H9 (cell line): Measurements from ENCODE around the gene TTC39B. TPM values are rescaled to one million over a fixed set of nuclear protein-coding genes. Genes with fewer than 3 reads are reported as not detected.

Experiments used
- DNase-seq: peaks from one replicate; pipeline ENCODE4 v3.0.0-alpha.2; 2017
- H2AFZ ChIP-seq: one replicate; pipeline ENCODE4 v1.6.1; 2013; ENCODE audit warnings: mild to moderate bottlenecking, low read length, control low read depth, moderate library complexity
- H2AK5ac ChIP-seq: 2 replicates; pipeline ENCODE4 v1.6.1; 2013; ENCODE audit warnings: low read length, control low read depth, mixed read lengths; ENCODE audit not compliant: insufficient read length
- H2BK120ac ChIP-seq: one replicate; pipeline ENCODE4 v1.6.1; 2013; ENCODE audit warnings: low read depth, mild to moderate bottlenecking, low read length, control low read depth, inconsistent platforms; ENCODE audit not compliant: poor library complexity, severe bottlenecking
- H2BK12ac ChIP-seq: 2 replicates; pipeline ENCODE4 v1.6.1; 2013; ENCODE audit warnings: low read length, control low read depth, mixed read lengths, low read depth; ENCODE audit not compliant: insufficient read length
- H2BK15ac ChIP-seq: 2 replicates; pipeline ENCODE4 v1.6.1; 2013; ENCODE audit warnings: low read depth, low read length, control low read depth
- H2BK20ac ChIP-seq: one replicate; pipeline ENCODE4 v1.6.1; 2013; ENCODE audit warnings: low read depth, mild to moderate bottlenecking, low read length, control low read depth, inconsistent platforms; ENCODE audit not compliant: poor library complexity, severe bottlenecking
- H2BK5ac ChIP-seq: 2 replicates; pipeline ENCODE4 v1.6.1; 2013; ENCODE audit warnings: low read length, control low read depth, mixed read lengths; ENCODE audit not compliant: insufficient read length
- H3K14ac ChIP-seq: 2 replicates; pipeline ENCODE4 v1.6.1; 2013; ENCODE audit warnings: low read length, control low read depth; ENCODE audit not compliant: insufficient read depth
- H3K18ac ChIP-seq: 2 replicates; pipeline ENCODE4 v1.6.1; 2013; ENCODE audit warnings: low read depth, mild to moderate bottlenecking, mixed read lengths, low read length, control low read depth; ENCODE audit not compliant: insufficient read length
- H3K23ac ChIP-seq: 2 replicates; pipeline ENCODE4 v1.6.1; 2013; ENCODE audit warnings: low read length, control low read depth, mixed read lengths, low read depth; ENCODE audit not compliant: insufficient read length
- H3K23me2 ChIP-seq: 2 replicates; pipeline ENCODE4 v1.6.1; 2013; ENCODE audit warnings: low read depth, mild to moderate bottlenecking, mixed read lengths, low read length, control low read depth; ENCODE audit not compliant: insufficient read length, poor library complexity, severe bottlenecking
- H3K27ac ChIP-seq: 2 replicates; pipeline ENCODE4 v1.5.1; 2013; ENCODE audit warnings: low read length, control low read depth, mixed read lengths, low read depth; ENCODE audit not compliant: insufficient read length
- H3K27me3 ChIP-seq: 2 replicates; pipeline ENCODE4 v1.6.1; 2013; ENCODE audit warnings: low read length, control low read depth, inconsistent platforms; ENCODE audit not compliant: insufficient read depth
- H3K4ac ChIP-seq: 2 replicates; pipeline ENCODE4 v1.6.1; 2013; ENCODE audit warnings: low read depth, mild to moderate bottlenecking, control low read depth, inconsistent platforms, low read length, moderate library complexity
- H3K4me1 ChIP-seq: 2 replicates; pipeline ENCODE4 v1.6.1; 2013; ENCODE audit warnings: low read length, control low read depth, inconsistent platforms; ENCODE audit not compliant: insufficient read depth
- H3K4me2 ChIP-seq: 2 replicates; pipeline ENCODE4 v1.6.1; 2013; ENCODE audit warnings: low read length, control low read depth, mixed read lengths; ENCODE audit not compliant: insufficient read length, insufficient read depth
- H3K56ac ChIP-seq: 2 replicates; pipeline ENCODE4 v1.6.1; 2013; ENCODE audit warnings: low read depth, mild to moderate bottlenecking, mixed read lengths, low read length, control low read depth; ENCODE audit not compliant: insufficient read length
- H3K79me1 ChIP-seq: 2 replicates; pipeline ENCODE4 v1.6.1; 2013; ENCODE audit warnings: low read depth, mild to moderate bottlenecking, moderate library complexity, low read length, control low read depth, inconsistent platforms; ENCODE audit not compliant: insufficient read depth, poor library complexity, severe bottlenecking
- H3K79me2 ChIP-seq: 2 replicates; pipeline ENCODE4 v1.6.1; 2013; ENCODE audit warnings: low read length, control low read depth, inconsistent platforms; ENCODE audit not compliant: insufficient read depth
- H3K9ac ChIP-seq: 2 replicates; pipeline ENCODE4 v1.6.1; 2013; ENCODE audit warnings: low read length, control low read depth, mixed read lengths; ENCODE audit not compliant: insufficient read length; ENCODE audit errors: extremely low read depth
- H3K9me3 ChIP-seq: one replicate; pipeline ENCODE4 v1.6.1; 2013; ENCODE audit warnings: low read depth, low read length, inconsistent platforms; ENCODE audit not compliant: control insufficient read depth
- H3T11ph ChIP-seq: one replicate; pipeline ENCODE4 v1.6.1; 2013; ENCODE audit warnings: mild to moderate bottlenecking, low read length, control low read depth, inconsistent platforms
- H4K20me1 ChIP-seq: one replicate; pipeline ENCODE4 v1.6.1; 2013; ENCODE audit not compliant: control insufficient read depth, insufficient read length, insufficient read depth
- H4K5ac ChIP-seq: 2 replicates; pipeline ENCODE4 v1.6.1; 2013; ENCODE audit warnings: low read depth, mild to moderate bottlenecking, mixed read lengths, low read length, control low read depth; ENCODE audit not compliant: insufficient read length
- H4K8ac ChIP-seq: replicated peaks from 2 replicates; pipeline ENCODE4 v1.6.1; 2013; ENCODE audit warnings: low read length, control low read depth, mixed read lengths, low read depth; ENCODE audit not compliant: insufficient read length
- H4K91ac ChIP-seq: 2 replicates; pipeline ENCODE4 v1.6.1; 2013; ENCODE audit warnings: low read depth, mild to moderate bottlenecking, moderate library complexity, mixed read lengths, low read length, control low read depth; ENCODE audit not compliant: insufficient read length
- H3K27ac Mint-ChIP-seq, 3 experiments: 2 replicates in 2 of 3; 3 replicates in 1 of 3; pipeline ENCODE4 v1.8.0; 2020 to 2021; ENCODE audit warnings: mixed read lengths in 3 of 3, mild to moderate bottlenecking in 1 of 3, moderate library complexity in 1 of 3
- H3K27me3 Mint-ChIP-seq: 2 replicates; pipeline ENCODE4 v1.8.0; 2021; ENCODE audit warnings: low read depth, mild to moderate bottlenecking, moderate library complexity, mixed read lengths
- H3K36me3 Mint-ChIP-seq, 3 experiments: 2 replicates in 2 of 3; 3 replicates in 1 of 3; pipeline ENCODE4 v1.8.0; 2020 to 2021; ENCODE audit warnings: low read depth in 3 of 3, mixed read lengths in 3 of 3; ENCODE audit not compliant: insufficient read depth in 1 of 3
- H3K4me1 Mint-ChIP-seq, 2 experiments: 2 replicates each; pipeline ENCODE4 v1.8.0; 2020; ENCODE audit warnings: mixed read lengths in 2 of 2
- H3K4me3 Mint-ChIP-seq, 2 experiments: 2 replicates in 1 of 2; 3 replicates in 1 of 2; pipeline ENCODE4 v1.8.0; 2020 to 2021; ENCODE audit warnings: mild to moderate bottlenecking in 2 of 2, mixed read lengths in 2 of 2, moderate library complexity in 1 of 2
- H3K9me3 Mint-ChIP-seq, 2 experiments: 2 replicates in 1 of 2; 3 replicates in 1 of 2; pipeline ENCODE4 v1.8.0; 2020; ENCODE audit warnings: mild to moderate bottlenecking in 2 of 2, mixed read lengths in 2 of 2, moderate library complexity in 1 of 2
- CTCF ChIP-seq: fragments of 200-600 bp; sonication (generic); conservative IDR thresholded peaks from 3 replicates; pipeline ENCODE4 v1.8.0; 2021; ENCODE audit warnings: antibody characterized with exemption, mild to moderate bottlenecking
- WGBS: extraction: QIAGEN DNeasy Blood & Tissue Kit; methylation state at CpG from one replicate; pipeline ENCODE4 v1.1.7; 2013; ENCODE audit warnings: missing lambda C conversion rate, low lambda C conversion rate, mixed read lengths; ENCODE audit not compliant: insufficient read length; ENCODE audit errors: extremely low coverage; 5-methylcytosine and 5-hydroxymethylcytosine counted together
- total RNA-seq: library from RNA; stranded (reverse); gene quantifications from 2 replicates; pipeline ENCODE4 v1.2.1, GENCODE V29; 2021

The TTC39B gene
- total RNA-seq, 1 experiment from 2014 or later: 8.2 TPM

GRCh38 chr9:15222313-15222712 lies 84.7 kb downstream of the TTC39B start:
- Histone ChIP-seq H3K23ac (no peak overlapping the region), H2AK5ac (no peak overlapping the region), H3K18ac (no peak overlapping the region), H3K79me2 (no peaks in the 10 kb centered on the region), H3K4me1 (no peaks in the 10 kb centered on the region), H3K79me1 (no peaks in the 10 kb centered on the region), H3T11ph (no peak overlapping the region), H2BK120ac (no peak overlapping the region), H2AFZ (no peak overlapping the region), H3K27me3 (no peaks in the 10 kb centered on the region), H3K56ac (no peak overlapping the region), H2BK5ac (no peak overlapping the region), H4K5ac (no peak overlapping the region), H3K4me2 (no peak overlapping the region), H2BK12ac (no peak overlapping the region), H4K91ac (no peak overlapping the region), H3K9me3 (no peaks in the 10 kb centered on the region), H3K27ac (no peak overlapping the region), H2BK20ac (no peak overlapping the region), H3K4ac (no peak overlapping the region), H3K9ac (no peak overlapping the region), H4K20me1 (no peaks in the 10 kb centered on the region), H3K14ac (no peak overlapping the region), H3K23me2 (no peaks in the 10 kb centered on the region), H2BK15ac (no peak overlapping the region), H4K8ac (no peak overlapping the region)
- Mint-ChIP-seq H3K9me3 (no peaks in the 10 kb centered on the region; a peak in 1 of 5 replicates), H3K27ac (no peak overlapping the region), H3K4me3 (no peak overlapping the region), H3K4me1 (no peaks in the 10 kb centered on the region), H3K27me3 (no peaks in the 10 kb centered on the region), H3K36me3 (no peaks in the 10 kb centered on the region; a peak in 3 of 7 replicates)
- no peak for DNase-seq
- no CpG with 5 or more reads among the region's 3 CpGs for WGBS
- no peak for TF ChIP-seq CTCF
